Left renal cortex interstitium (tissue), 4 donors: ENCODE measurements around the gene USH2A. TPM values are rescaled to one million over a fixed set of nuclear protein-coding genes. Genes with fewer than 3 reads are reported as not detected.

ENCODE experiments used
- DNase-seq, 4 donors: peaks; one replicate each; pipeline ENCODE4 v3.0.0-alpha.2; 2013; ENCODE audit warnings: low read depth in 4 of 4, low spot score in 2 of 4, missing footprints in 1 of 4
- polyA plus RNA-seq, 4 donors: library from polyadenylated mRNA; unstranded; fragments of 120-200 nt; gene quantifications; one replicate each; pipeline ENCODE4 v1.2.1, GENCODE V29; 2013; ENCODE audit not compliant: insufficient read length in 4 of 4

USH2A gene
- polyA plus RNA-seq, 4 donors: 0.13 to 0.42 (median 0.37) TPM

GRCh38 chr1:215754112-215754511, 669.1 kb downstream of the USH2A start:
- DNase-seq: no peak

GRCh38 chr1:215749414-215749813, 673.8 kb downstream of the USH2A start:
- no peak for DNase-seq

- no peak for DNase-seq
Observed at GRCh38 chr1:215748431-215748830, 674.8 kb downstream of the USH2A start.

- no peak for DNase-seq
Observed at GRCh38 chr1:215744419-215744818, 678.8 kb downstream of the USH2A start.

- DNase-seq: no peak
Observed at GRCh38 chr1:215739025-215739424, 684.2 kb downstream of the USH2A start.

- DNase-seq: no peak
Observed at GRCh38 chr1:215731699-215732098, 691.5 kb downstream of the USH2A start.

DNA sequence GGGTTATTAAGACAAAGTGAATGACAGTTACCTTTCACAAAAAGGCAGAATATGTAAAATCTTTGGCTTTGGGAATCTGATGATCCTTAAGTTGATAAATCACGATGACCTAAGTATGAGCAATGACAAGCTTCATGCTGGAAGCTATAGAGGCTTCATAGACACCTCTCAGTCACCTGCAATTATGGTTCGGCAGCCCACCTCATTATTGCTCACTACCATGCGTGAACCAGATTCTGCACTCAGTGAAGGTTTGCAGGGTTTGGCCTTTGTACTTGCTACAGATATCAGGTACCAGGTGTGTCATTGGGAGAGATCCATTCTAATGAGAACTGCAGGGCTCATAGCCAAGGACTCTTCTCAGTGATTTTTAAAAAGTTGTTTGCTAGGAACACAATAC, 692.6 kb downstream of the USH2A start:
- DNase-seq: no peak

DNA sequence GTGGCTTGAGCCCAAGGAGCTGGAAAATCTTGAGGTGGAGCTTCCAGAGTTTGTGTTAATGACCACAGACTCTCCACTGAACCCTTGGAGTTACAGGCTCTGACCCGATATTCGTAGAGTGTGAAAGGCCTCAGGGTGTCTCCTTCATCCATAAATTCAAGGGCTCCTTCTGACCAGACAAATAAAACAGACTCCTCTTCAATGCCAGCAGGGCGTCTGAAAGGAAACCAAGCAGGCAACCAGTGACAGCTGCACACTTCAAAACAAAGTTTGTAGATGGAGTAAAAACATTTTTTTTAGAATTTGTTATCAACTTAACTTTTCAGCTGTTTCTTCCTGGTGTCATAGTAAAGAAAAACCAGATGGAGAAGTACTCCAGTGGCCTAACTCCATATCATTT, 695.1 kb downstream of the USH2A start:
- DNase-seq: no peak

DNA sequence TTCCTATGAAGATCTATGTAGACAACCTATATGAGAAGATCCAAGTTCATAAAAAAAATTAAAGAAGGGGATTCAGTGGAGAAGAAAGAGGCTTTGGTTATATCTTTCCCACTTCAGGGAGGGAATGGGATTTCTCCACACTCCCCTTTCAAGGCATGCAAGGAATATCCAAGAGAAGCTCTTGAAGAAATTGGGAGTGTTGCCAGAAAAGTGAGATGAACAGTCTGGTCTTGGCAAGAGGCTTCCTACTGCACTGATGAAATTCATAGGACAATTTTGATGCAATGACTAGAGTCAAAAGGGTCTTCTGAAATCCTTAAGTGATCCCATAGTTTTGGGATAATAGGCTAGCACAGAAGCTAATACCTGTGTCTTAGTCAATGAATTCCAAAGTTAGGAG, 703.1 kb downstream of the USH2A start:
- no peak for DNase-seq

DNA sequence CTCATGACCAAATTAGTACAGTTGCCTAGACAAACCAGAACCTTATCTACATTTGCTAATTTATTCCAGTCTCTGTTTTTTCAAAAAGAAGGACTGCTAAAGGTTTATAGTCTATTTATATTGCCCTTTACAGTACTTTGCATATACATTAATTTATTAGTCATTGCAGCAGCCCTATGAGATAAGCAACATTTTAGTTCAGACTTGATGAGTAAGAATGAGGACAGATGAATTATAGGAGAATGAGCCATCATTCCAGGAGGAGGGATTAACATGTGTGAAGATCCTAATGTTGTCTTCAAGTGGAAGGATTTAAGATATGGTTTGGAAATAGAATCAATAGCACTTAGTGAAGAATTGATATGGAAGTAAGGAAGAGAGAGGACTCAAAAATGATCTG, 703.7 kb downstream of the USH2A start:
- DNase-seq: no peak

DNA sequence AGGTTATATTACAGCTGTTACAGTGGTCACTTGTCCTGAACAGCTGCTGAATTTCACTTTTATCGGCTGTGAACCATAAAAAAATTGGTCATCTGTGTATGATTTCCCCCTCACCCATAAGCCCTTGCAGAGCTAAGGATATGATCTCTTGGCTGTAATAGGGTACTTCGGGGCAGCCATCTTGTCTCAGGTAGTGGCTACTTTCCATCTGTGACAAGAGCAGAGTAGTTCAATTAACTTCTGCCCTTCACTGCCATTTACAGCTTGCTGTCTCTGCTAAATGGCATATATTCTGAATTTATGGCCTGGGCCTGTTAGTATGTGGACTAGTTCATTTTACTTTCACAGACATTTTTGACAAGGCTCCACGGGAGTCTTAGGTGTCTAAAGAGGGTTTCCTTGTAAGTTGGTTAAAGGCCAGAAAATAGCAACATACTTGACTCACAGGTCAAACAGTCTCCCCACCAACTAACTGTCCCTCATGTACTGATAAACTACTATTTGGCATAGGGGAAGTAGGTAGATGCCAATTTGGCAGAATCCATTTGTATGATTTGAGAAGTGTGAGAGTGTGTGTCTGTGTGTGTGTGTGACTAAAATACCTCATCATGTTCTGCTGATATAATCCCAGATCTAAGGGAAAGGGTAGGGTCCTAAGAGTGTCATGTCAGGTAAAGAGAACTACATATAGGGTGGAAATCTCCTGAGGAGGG, 704.5 kb downstream of the USH2A start:
- DNase-seq: no peak

GRCh38 chr1:215717677-215718426, 705.4 kb downstream of the USH2A start:
- no peak for DNase-seq

DNA sequence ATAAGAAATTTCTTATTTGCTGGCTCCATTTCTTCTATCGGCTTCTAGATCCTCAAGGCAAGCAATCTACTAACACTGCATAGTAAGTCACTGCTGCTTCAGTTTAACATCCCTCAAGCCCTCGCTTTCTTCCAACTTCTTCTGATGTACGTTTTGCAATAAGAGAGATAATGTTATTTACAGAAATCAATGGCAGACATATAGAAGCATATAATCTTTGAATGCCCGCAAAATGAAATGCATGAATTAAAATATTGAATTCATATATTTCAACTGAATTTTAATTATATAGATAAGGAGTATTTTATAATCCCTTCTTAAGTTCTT, 712.4 kb downstream of the USH2A start:
- no peak for DNase-seq

DNA sequence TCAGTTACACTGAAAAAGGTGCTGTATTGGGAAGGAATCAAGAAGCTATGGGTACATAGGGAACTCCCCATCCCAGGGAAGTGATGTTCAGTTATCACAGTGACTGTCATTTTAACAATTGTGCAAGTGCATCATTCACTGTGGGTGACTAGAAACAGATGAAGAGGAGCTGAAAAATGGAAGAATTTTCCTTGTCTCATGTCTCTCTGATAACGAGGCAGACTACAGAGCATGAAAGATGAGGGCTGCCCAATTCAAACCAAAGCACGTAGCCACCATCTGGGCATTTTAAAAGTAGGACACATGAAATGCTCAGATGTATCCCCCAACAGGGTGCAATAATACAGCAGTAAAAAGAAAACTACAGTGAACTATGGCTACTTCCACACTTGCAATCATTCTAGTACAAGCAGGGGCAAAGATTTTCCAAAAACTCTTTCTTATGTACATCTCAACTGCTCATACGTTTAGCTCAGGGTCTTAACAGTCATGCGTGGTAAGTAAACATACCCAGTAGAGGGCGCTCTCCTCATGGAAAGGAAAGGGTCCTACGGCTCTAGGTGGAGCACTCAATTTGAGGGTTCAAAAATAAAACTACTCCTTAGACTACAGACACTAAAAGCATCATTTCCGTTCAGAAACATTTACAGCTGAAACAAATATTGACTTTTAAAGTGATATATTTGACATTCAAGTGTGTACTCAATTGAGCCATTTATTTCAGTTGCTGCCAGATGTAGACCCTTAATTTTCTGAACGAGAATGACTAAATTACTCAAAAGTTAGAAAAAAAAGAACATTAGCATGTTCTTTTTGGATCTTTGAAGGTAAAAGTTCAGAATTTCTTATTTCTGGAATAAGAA, 713.0 kb downstream of the USH2A start:
- DNase-seq: no peak

GRCh38 chr1:215704089-215704860, 719.0 kb downstream of the USH2A start:
- no peak for DNase-seq

DNA sequence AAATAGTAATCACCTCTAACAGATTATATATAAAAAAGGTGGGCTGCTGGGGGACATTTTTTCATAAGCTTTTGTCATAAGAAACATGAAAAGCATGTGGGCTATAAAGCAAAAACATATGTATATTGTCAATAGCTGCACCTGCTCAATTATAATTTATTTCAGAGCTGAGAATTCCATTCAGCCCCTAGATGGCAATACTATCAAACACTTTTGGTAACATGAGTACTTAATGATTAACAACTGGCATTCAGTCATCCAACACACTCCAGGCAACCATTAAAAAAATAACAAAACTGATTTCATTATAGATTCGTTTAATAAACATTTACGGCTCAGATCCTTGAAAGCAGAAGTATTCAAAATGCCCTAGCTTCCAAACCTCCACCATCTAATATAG, 741.0 kb downstream of the USH2A start:
- peak in 2 of 4 donors; percentile 2 to 16 for DNase-seq

GRCh38 chr1:215681041-215681440, 742.2 kb downstream of the USH2A start:
- DNase-seq: no peak

DNA sequence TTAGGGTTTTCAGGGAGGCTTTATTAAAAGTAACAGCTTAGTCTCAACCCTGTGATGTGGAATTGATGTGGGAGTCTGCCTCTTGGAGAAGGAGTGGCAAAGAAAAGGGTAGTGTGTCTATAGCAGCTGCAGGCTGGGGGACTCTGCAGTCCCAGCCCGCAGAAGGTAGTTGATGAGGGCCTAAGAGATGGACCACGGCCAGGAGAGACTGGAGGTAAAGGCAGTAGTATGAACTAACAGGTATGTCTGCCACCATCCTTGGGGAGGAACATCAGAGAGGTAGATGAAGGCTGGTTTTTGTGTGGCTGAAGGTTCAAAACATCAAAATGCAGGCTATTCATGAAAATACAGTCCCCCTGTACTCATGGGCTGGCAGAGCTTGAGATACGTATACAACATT, 744.0 kb downstream of the USH2A start:
- no peak for DNase-seq

DNA sequence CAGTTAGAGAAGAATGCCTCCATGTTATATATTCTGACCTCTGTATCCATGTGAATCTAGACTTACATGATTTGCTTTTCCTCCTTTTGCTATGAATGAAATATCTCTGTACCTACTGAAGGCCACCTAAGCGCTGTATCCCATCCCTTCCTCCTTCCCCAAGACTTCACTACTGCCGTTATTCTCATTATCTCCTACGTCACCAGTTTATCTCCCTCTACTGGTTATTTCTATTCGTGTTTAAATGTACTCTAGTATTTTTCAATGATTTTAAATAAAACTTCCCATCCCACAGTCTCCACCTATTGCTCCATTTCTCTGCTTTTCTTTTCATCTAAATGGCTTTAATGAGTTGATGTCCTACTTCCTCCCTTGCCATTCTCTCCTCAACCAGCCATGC, 746.1 kb downstream of the USH2A start:
- DNase-seq: no peak

GRCh38 chr1:215673943-215674342, 749.3 kb downstream of the USH2A start:
- DNase-seq: no peak

DNA sequence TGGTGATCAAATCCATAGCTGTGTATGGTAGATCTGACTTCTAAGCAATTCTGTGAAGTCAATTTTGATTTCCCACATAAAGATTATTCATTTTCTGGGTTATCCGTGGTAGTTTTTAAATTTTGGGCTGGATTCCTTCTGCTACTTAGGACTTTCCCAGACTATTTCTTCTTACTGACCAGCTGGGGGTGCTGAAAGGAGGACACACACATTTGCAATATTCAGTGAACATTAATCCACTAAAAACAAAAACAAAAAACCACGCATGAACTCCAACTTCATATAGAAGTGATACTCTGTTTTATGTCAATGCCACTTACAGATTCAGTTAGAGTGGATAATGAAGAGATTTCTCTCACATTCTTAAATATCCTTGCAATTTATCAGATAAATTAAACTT, 750.8 kb downstream of the USH2A start:
- DNase-seq: no peak
